Activated CD8-positive, alpha-beta T cell treated with anti-CD3 and anti-CD28 coated beads for 36 hours (primary cell): ENCODE measurements around the gene ZNF664. TPM values are rescaled to one million over a fixed set of nuclear protein-coding genes. Genes with fewer than 3 reads are reported as not detected.

Experiments
- ATAC-seq: fragments of 200-7000 bp; cut with Tn5 transposase; one replicate; pipeline ENCODE4 v1.10.0; 2021; ENCODE audit warnings: mild to moderate bottlenecking, moderate library complexity
- CTCF ChIA-PET: fragments of 350-600 bp; sonication (Branson Sonifier 250); formaldehyde crosslinking; loops from one replicate; lab custom pipeline; 2021; ENCODE audit warnings: antibody characterized with exemption; lab: Charles Lee
- POLR2A ChIA-PET: fragments of 350-600 bp; sonication (Branson Sonifier 250); formaldehyde crosslinking; loops from one replicate; lab custom pipeline; 2021; ENCODE audit warnings: antibody characterized with exemption; lab: Charles Lee
- DNase-seq: peaks from one replicate; pipeline ENCODE4 v3.0.0-alpha.2; 2020
- H3K27ac Mint-ChIP-seq: one replicate; pipeline ENCODE4 v1.8.0; 2021; ENCODE audit warnings: mild to moderate bottlenecking, mixed read lengths
- H3K27me3 Mint-ChIP-seq: one replicate; pipeline ENCODE4 v1.8.0; 2021; ENCODE audit warnings: mixed read lengths
- H3K36me3 Mint-ChIP-seq: one replicate; pipeline ENCODE4 v1.8.0; 2021; ENCODE audit warnings: low read depth, mixed read lengths
- H3K4me1 Mint-ChIP-seq: one replicate; pipeline ENCODE4 v1.8.0; 2021; ENCODE audit warnings: low read depth, mixed read lengths
- H3K4me3 Mint-ChIP-seq: one replicate; pipeline ENCODE4 v1.8.0; 2021; ENCODE audit warnings: mild to moderate bottlenecking, moderate library complexity, mixed read lengths
- H3K9me3 Mint-ChIP-seq: one replicate; pipeline ENCODE4 v1.8.0; 2021; ENCODE audit warnings: mixed read lengths
- intact Hi-C: fragments of 100-400 bp; cut with micrococcal nuclease; formaldehyde crosslinking; loops from one replicate; pipeline ENCODE4 v1.10.0; 2022
- total RNA-seq, 2 experiments: library from RNA; stranded (reverse); gene quantifications; one replicate each; pipeline ENCODE4 v1.2.3, GENCODE V29; 2021
- TF ChIP-seq, protein P1 (sequence below): fragments of 200-600 bp; IDR thresholded peaks from one replicate; pipeline ENCODE4 v1.8.0; 2022; ENCODE audit warnings: antibody characterized with exemption, mild to moderate bottlenecking

ZNF664 gene
- total RNA-seq, 2 experiments from 2014 or later = 52.9 to 53.4 TPM

DNA sequence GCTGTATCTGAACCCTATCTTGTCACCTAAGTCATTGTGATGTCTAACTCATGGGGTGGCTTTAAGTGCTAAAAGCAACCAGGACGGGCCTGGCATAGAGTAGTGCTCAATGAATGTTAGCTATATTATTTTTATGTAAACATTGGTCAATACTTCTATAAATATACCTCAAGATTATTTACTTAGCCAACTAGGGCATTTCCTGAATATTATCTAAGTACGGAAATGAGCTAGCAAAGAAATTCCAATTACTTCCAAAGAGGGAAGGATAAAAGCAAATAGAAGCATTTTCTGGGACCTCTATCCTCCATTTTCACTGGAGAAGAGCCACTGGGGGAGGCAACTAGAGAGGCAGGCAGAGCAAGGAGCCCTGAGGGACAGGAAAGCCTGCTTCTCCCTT is 21.0 kb upstream of the ZNF664 start:
- H3K4me1 Mint-ChIP-seq = no peaks in the 10 kb centered on the region
- H3K36me3 Mint-ChIP-seq = no peaks in the 10 kb centered on the region
- POLR2A ChIA-PET = no interaction called here
- no peaks in the 10 kb centered on the region for H3K9me3 Mint-ChIP-seq
- DNase-seq = no peak
- no peak for ATAC-seq
- no peak overlapping the region for H3K4me3 Mint-ChIP-seq
- intact Hi-C loops = no loop called here
- H3K27ac Mint-ChIP-seq = no peak overlapping the region
- CTCF ChIA-PET = interaction anchor here (1.3 kb wide), 1 partner anchor 13 kb away, joined by 3 read pairs; no protein-coding TSS in a partner anchor
- H3K27me3 Mint-ChIP-seq = no peaks in the 10 kb centered on the region
- TF ChIP-seq, protein P1, sequence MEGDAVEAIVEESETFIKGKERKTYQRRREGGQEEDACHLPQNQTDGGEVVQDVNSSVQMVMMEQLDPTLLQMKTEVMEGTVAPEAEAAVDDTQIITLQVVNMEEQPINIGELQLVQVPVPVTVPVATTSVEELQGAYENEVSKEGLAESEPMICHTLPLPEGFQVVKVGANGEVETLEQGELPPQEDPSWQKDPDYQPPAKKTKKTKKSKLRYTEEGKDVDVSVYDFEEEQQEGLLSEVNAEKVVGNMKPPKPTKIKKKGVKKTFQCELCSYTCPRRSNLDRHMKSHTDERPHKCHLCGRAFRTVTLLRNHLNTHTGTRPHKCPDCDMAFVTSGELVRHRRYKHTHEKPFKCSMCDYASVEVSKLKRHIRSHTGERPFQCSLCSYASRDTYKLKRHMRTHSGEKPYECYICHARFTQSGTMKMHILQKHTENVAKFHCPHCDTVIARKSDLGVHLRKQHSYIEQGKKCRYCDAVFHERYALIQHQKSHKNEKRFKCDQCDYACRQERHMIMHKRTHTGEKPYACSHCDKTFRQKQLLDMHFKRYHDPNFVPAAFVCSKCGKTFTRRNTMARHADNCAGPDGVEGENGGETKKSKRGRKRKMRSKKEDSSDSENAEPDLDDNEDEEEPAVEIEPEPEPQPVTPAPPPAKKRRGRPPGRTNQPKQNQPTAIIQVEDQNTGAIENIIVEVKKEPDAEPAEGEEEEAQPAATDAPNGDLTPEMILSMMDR = no peak

DNA sequence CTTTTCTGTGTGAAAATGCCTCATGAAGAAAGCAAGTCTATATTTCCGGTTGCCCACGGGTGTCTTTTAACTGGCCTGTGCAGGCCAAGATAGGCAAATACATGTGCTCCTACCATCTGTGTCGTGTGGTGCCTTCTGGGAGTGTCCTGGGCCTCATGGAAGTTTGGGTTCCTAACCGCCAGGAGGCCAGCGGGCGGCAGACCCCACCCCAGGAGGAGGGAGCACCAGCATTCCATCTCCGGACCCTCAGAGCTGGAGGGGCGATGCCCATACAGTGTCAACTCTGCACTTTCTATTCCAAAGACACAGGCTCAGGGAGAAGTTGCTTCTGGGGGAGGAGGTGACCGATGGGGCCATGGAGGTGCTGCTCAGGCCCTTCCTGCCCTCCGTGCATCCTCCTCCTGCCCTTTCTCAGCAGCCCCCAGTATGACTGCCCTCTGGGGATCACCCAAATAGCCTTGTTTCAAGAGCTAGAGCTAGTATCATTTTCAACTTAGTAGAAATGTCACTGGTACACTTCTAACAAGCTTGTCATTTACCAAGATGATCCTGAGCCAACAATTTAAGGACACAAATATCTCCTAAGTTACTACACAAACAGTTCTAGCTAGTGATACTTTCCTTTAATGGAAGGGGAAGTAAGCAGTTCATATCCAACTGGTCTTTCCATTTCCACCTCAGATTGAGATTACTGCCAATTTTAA is 18.2 kb upstream of the ZNF664 start:
- DNase-seq (no peak), ATAC-seq (no peak)
- Mint-ChIP-seq H3K27ac (no peak overlapping the region), H3K36me3 (no peaks in the 10 kb centered on the region), H3K4me1 (no peaks in the 10 kb centered on the region), H3K27me3 (no peaks in the 10 kb centered on the region), H3K9me3 (no peaks in the 10 kb centered on the region), H3K4me3 (no peak overlapping the region)
- intact Hi-C loops = no loop called here
- ChIA-PET POLR2A (interaction anchor here (1.0 kb wide), 1 partner anchor 10 kb away, joined by 4 read pairs; no protein-coding TSS in a partner anchor), CTCF (interaction anchor here (1.8 kb wide), 1 partner anchor 11 kb away, joined by 4 read pairs; no protein-coding TSS in a partner anchor)
- TF ChIP-seq, protein P1 = no peak

DNA sequence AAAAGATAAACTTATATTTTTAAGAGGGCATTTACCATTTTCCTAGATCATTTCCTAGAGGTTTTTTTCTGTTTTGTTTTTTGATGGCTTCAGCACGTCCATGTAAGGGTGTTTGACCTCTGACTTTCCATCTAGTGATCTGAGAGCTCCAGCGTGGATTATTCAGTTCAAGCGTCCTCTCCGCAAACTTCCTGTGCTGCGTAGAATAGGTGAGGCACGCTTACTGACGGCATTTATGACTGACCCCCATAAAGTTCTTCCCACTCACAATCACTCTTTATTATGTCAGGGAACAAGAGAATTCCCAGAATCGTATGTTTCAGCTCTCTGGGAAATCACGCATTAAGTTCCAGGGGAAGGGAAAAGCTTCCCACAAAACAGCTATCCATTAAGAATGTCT is 16.8 kb upstream of the ZNF664 start:
- Mint-ChIP-seq H3K9me3 (no peaks in the 10 kb centered on the region), H3K27me3 (no peaks in the 10 kb centered on the region), H3K36me3 (no peaks in the 10 kb centered on the region), H3K4me1 (no peaks in the 10 kb centered on the region), H3K27ac (no peak overlapping the region), H3K4me3 (no peak overlapping the region)
- TF ChIP-seq, protein P1 = no peak
- ChIA-PET CTCF (interaction anchor here (0.8 to 1.8 kb wide), 3 partner anchors 8 to 815 kb away, joined by 3 to 4 read pairs (median 4); no protein-coding TSS in a partner anchor), POLR2A (no interaction called here)
- DNase-seq (no peak), ATAC-seq (no peak)
- intact Hi-C loops = no loop called here

DNA sequence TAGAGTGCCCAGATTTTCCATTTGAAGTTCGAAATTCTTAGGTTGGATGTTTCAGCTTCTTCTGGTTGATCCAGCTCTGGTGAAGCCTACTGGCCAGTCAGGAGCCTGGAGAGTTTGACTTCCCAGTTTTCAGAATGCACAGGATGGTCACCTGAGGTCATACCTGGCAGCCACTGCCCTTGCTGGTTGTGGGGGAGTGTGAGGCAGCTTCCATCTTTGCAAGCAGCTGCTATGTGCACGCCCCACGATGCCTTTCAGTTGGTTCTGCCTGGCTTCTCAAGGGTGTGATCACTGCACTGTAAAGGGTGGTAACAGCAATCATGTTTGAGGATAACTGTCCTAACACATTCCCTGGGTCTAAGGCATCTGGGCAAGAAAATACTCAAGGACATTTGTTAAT is 15.8 kb upstream of the ZNF664 start:
- H3K4me3 Mint-ChIP-seq = no peak overlapping the region
- no peaks in the 10 kb centered on the region for H3K4me1 Mint-ChIP-seq
- no peaks in the 10 kb centered on the region for H3K27me3 Mint-ChIP-seq
- DNase-seq (no peak), ATAC-seq (no peak)
- TF ChIP-seq, protein P1 = no peak
- H3K9me3 Mint-ChIP-seq = no peaks in the 10 kb centered on the region
- intact Hi-C loops = no loop called here
- no peaks in the 10 kb centered on the region for H3K36me3 Mint-ChIP-seq
- ChIA-PET POLR2A (no interaction called here), CTCF (interaction anchor here (1.2 to 2.4 kb wide), 2 partner anchors 27 to 52 kb away, joined by 3 to 7 read pairs; no protein-coding TSS in a partner anchor)
- H3K27ac Mint-ChIP-seq = no peak overlapping the region

DNA sequence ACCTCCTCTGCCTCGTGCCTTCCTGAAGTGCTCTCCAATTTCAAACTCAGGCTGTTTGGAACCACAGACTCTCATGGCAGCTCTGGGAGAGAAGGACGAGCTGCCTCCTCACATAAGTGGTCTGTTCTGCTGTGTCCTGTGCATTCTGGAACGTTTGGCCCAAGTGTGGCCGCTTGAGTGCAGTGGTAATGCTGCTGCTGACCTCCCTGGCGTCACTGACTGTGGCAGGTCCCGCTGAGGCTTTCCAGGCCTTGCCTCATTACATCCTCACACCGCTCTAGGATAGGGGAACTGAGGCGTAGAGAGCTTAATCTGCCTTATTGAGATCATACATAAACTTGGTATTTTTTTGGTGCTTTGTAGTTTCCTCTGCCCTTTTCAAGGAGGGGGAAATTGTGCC is 14.6 kb upstream of the ZNF664 start:
- POLR2A ChIA-PET = no interaction called here
- DNase-seq (no peak), ATAC-seq (no peak)
- Mint-ChIP-seq H3K27ac (no peak overlapping the region), H3K4me1 (peaks cover 3% of the 10 kb centered on the region), H3K9me3 (no peaks in the 10 kb centered on the region), H3K4me3 (no peak overlapping the region), H3K27me3 (no peaks in the 10 kb centered on the region), H3K36me3 (no peaks in the 10 kb centered on the region)
- TF ChIP-seq, protein P1 = no peak
- intact Hi-C loops = no loop called here
- CTCF ChIA-PET = interaction anchor here (1.0 to 2.4 kb wide), 3 partner anchors 10 to 27 kb away, joined by 3 to 7 read pairs (median 3); no protein-coding TSS in a partner anchor
